ENCODE measurements around the gene TTLL5.

Gene TTLL5

DNA sequence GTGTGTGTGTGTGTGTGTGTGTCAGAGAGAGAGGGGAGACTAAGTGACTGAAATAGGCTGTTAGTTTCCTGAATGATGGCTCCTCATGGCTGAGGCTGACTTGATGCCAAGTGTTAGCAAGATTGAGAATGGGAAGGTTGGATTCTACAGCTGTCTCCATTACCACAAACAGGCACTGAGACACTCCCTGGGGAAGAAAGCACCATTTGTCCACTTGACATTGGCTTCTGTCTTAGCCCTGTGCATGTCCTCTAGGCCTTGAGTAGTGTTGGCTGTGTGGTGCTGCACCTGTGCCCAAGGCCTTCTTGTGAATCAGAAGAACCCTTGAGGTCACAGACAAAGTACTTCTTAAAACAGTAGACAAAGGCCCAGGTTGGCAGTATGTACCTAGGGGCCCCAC is 16.0 kb upstream of the TTLL5 start:
- Histone ChIP-seq H3K27me3 (ENCODE audit: low read length) (no peaks in the 10 kb centered on the region), H3K9me2 (replicated peaks; ENCODE audit: insufficient read depth, low read length) (no peaks in the 10 kb centered on the region), H2AFZ (ENCODE audit: low read depth, low read length, severe bottlenecking) (no peak overlapping the region), H4K20me1 (ENCODE audit: low read depth, low read length) (no peaks in the 10 kb centered on the region), H3K4me3 (ENCODE audit: insufficient read depth, low read length, poor library complexity, severe bottlenecking) (no peak overlapping the region), H3K36me3 (ENCODE audit: low read length) (no peaks in the 10 kb centered on the region; the same call in 1 of the 2 replicates), H3K9me3 (ENCODE audit: insufficient read depth, low read length) (no peaks in the 10 kb centered on the region), H3K79me2 (ENCODE audit: insufficient read depth, low read length) (no peaks in the 10 kb centered on the region), H3K27ac (ENCODE audit: low read depth, low read length) (no peak overlapping the region), H3K4me2 (ENCODE audit: low read depth, low read length, poor library complexity, severe bottlenecking) (no peak overlapping the region), H3K9ac (ENCODE audit: low read length) (no peak overlapping the region), H3F3A (ENCODE audit: insufficient read depth) (no peaks in the 10 kb centered on the region)
- TF ChIP-seq EZH2phosphoT487 (conservative IDR thresholded peaks at IDR 0.05; ENCODE audit: low read length) (no peak), CTCF (IDR thresholded peaks at IDR 0.05; ENCODE audit: insufficient read depth, low read length, poor library complexity, severe bottlenecking) (no peak)

- TF ChIP-seq CTCF (IDR thresholded peaks at IDR 0.05; ENCODE audit: insufficient read depth, low read length, poor library complexity, severe bottlenecking), result no peak
- H3K4me2 ChIP-seq (ENCODE audit: low read depth, low read length, poor library complexity, severe bottlenecking), result no peak overlapping the region
Measured at GRCh38 chr14:75646762-75647161, 14.3 kb upstream of the TTLL5 start.

DNA sequence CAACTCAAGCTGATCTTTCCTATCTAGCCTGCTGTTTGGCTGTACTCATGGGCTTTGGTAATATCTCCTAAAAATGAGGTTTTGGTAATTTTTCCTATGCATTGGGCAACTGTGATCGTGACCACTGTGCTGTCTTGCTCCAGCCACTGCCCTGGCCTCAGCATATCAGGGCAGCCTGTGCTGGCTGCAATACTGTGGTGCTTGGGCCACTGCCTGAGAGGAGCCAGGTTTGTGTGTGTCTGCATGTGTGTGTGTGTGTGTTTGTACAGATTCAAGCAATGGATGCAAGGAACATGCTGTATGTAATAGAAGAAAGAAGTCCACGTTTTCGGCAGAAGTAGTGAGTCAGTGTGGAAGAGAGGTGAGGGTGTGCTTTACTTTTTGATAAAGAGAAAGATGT is 13.4 kb upstream of the TTLL5 start:
- no peaks in the 10 kb centered on the region for H3K79me2 ChIP-seq (ENCODE audit: insufficient read depth, low read length)
- H3K4me2 ChIP-seq (ENCODE audit: low read depth, low read length, poor library complexity, severe bottlenecking), result no peak overlapping the region
- H3K27me3 ChIP-seq (ENCODE audit: low read length), result no peaks in the 10 kb centered on the region
- no peak overlapping the region for H2AFZ ChIP-seq (ENCODE audit: low read depth, low read length, severe bottlenecking)
- no peak for TF ChIP-seq CTCF (IDR thresholded peaks at IDR 0.05; ENCODE audit: insufficient read depth, low read length, poor library complexity, severe bottlenecking)
- H3K27ac ChIP-seq (ENCODE audit: low read depth, low read length), result no peak overlapping the region
- H3F3A ChIP-seq (ENCODE audit: insufficient read depth), result no peaks in the 10 kb centered on the region
- no peaks in the 10 kb centered on the region for H3K9me3 ChIP-seq (ENCODE audit: insufficient read depth, low read length)
- no peak overlapping the region for H3K9ac ChIP-seq (ENCODE audit: low read length)
- H3K4me3 ChIP-seq (ENCODE audit: insufficient read depth, low read length, poor library complexity, severe bottlenecking), result no peak overlapping the region
- peaks cover 5% of the 10 kb centered on the region; the same call in 1 of the 2 replicates for H3K36me3 ChIP-seq (ENCODE audit: low read length)
- H4K20me1 ChIP-seq (ENCODE audit: low read depth, low read length), result no peaks in the 10 kb centered on the region
- H3K9me2 ChIP-seq (replicated peaks; ENCODE audit: insufficient read depth, low read length), result no peaks in the 10 kb centered on the region

More at GRCh38 chr14:75646762-75647161, 14.3 kb upstream of the TTLL5 start:
- no peak overlapping the region for H3K4me3 ChIP-seq (ENCODE audit: insufficient read depth, low read length, poor library complexity, severe bottlenecking)
- H3K27me3 ChIP-seq (ENCODE audit: low read length), result no peaks in the 10 kb centered on the region
- no peaks in the 10 kb centered on the region for H3K9me3 ChIP-seq (ENCODE audit: insufficient read depth, low read length)
- no peaks in the 10 kb centered on the region for H3K9me2 ChIP-seq (replicated peaks; ENCODE audit: insufficient read depth, low read length)
- peaks cover under 1% of the 10 kb centered on the region; the same call in 1 of the 2 replicates for H3K36me3 ChIP-seq (ENCODE audit: low read length)
- no peak overlapping the region for H3K27ac ChIP-seq (ENCODE audit: low read depth, low read length)
- H3K79me2 ChIP-seq (ENCODE audit: insufficient read depth, low read length), result no peaks in the 10 kb centered on the region
- H2AFZ ChIP-seq (ENCODE audit: low read depth, low read length, severe bottlenecking), result no peak overlapping the region
- no peaks in the 10 kb centered on the region for H4K20me1 ChIP-seq (ENCODE audit: low read depth, low read length)
- H3F3A ChIP-seq (ENCODE audit: insufficient read depth), result no peaks in the 10 kb centered on the region
- no peak overlapping the region for H3K9ac ChIP-seq (ENCODE audit: low read length)

Data from SU-DHL-6 (cell line).